Measurements from ENCODE around the gene GRHL3. TPM values are rescaled to one million over a fixed set of nuclear protein-coding genes. Genes with fewer than 3 reads are reported as not detected.

The GRHL3 gene
- total and polyA plus RNA-seq, 7 donors, result 0.23 to 0.63 TPM; not detected in 5

DNA sequence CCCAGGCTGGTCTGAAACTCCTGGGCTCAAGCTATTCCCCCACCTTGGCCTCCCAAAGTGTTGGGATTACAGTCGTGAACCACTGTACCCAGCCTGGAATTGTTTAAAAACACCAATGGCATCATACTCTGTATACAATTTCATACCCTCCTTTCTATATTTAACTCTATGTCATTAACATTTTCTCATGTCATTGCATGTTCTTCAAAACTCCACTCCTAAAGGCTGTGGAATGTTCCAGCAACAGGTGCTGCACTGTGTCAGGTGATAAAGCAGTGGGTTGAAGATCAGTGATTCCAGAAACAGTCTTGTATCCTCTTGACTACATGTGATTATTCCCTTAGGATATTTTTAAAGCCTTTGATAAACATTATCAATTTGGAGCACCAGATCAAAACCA is 36.7 kb upstream of the GRHL3 start:
- Histone ChIP-seq H3K9me3 (no peaks in the 10 kb centered on the region), H3K4me3 (no peak overlapping the region), H3K27me3 (peaks cover 0 to 3% (median 0%) of the 10 kb centered on the region in 3 donors), H3K4me1 (no peaks in the 10 kb centered on the region), H3K36me3 (no peaks in the 10 kb centered on the region), H3K27ac (no peak overlapping the region)
- intact Hi-C loops (cut with DNase I), result no loop called here
- no peak for DNase-seq
- 88 to 92% methylated on average over 1 of the region's 1 CpG for WGBS, 2 donors
- no peak for TF ChIP-seq POLR2A (IDR thresholded peaks at IDR 0.05)
- TF ChIP-seq POLR2AphosphoS5 (IDR thresholded peaks at IDR 0.05), result no peak
- TF ChIP-seq, protein P1, sequence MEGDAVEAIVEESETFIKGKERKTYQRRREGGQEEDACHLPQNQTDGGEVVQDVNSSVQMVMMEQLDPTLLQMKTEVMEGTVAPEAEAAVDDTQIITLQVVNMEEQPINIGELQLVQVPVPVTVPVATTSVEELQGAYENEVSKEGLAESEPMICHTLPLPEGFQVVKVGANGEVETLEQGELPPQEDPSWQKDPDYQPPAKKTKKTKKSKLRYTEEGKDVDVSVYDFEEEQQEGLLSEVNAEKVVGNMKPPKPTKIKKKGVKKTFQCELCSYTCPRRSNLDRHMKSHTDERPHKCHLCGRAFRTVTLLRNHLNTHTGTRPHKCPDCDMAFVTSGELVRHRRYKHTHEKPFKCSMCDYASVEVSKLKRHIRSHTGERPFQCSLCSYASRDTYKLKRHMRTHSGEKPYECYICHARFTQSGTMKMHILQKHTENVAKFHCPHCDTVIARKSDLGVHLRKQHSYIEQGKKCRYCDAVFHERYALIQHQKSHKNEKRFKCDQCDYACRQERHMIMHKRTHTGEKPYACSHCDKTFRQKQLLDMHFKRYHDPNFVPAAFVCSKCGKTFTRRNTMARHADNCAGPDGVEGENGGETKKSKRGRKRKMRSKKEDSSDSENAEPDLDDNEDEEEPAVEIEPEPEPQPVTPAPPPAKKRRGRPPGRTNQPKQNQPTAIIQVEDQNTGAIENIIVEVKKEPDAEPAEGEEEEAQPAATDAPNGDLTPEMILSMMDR (IDR thresholded peaks at IDR 0.05), result no peak
- TF ChIP-seq EP300 (IDR thresholded peaks at IDR 0.05), result no peak

GRCh38 chr1:24283326-24284155 is 35.6 kb upstream of the GRHL3 start:
- Histone ChIP-seq H3K4me3 (no peak overlapping the region), H3K27me3 (peaks cover 0 to 3% (median 0%) of the 10 kb centered on the region in 3 donors), H3K36me3 (no peaks in the 10 kb centered on the region), H3K9me3 (no peaks in the 10 kb centered on the region), H3K27ac (no peak overlapping the region), H3K4me1 (no peaks in the 10 kb centered on the region)
- WGBS, 2 donors, result 24 to 60% methylated on average over 10 of the region's 10 CpGs
- intact Hi-C loops (cut with DNase I), result no loop called here
- no peak for TF ChIP-seq EP300 (IDR thresholded peaks at IDR 0.05)
- no peak for TF ChIP-seq POLR2A (IDR thresholded peaks at IDR 0.05)
- TF ChIP-seq POLR2AphosphoS5 (IDR thresholded peaks at IDR 0.05), result no peak
- TF ChIP-seq, protein P1 (IDR thresholded peaks at IDR 0.05), result no peak
- DNase-seq, result no peak

DNA sequence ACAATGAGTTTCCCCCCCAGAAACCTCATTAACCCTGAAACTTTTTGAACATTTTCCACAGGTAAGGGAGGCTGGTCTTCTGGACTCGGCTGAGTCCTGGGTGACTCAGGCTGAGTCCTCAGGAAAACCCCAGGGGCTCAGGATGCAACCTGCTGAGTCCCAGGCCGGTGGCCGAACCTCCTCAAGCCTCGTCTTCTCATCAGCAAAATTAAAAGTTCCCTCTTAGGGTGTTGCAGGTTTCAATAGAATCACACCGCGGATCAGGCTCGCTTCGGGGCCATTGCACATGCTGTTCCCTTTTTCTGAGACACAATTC is 35.0 kb upstream of the GRHL3 start:
- no peaks in the 10 kb centered on the region for H3K9me3 ChIP-seq
- H3K36me3 ChIP-seq, result no peaks in the 10 kb centered on the region
- H3K4me3 ChIP-seq, result no peak overlapping the region
- DNase-seq, result no peak
- TF ChIP-seq, protein P1 (IDR thresholded peaks at IDR 0.05), result no peak
- TF ChIP-seq EP300 (IDR thresholded peaks at IDR 0.05) (no peak), POLR2A (IDR thresholded peaks at IDR 0.05) (no peak), POLR2AphosphoS5 (IDR thresholded peaks at IDR 0.05) (no peak)
- H3K27ac ChIP-seq, result no peak overlapping the region
- 80 to 90% methylated on average over 8 of the region's 8 CpGs for WGBS, 2 donors
- intact Hi-C loops (cut with DNase I), result no loop called here
- peaks cover 0 to 3% (median 0%) of the 10 kb centered on the region in 3 donors for H3K27me3 ChIP-seq
- H3K4me1 ChIP-seq, result no peaks in the 10 kb centered on the region

GRCh38 chr1:24285231-24285630 is 33.9 kb upstream of the GRHL3 start:
- no peak overlapping the region for H3K4me3 ChIP-seq
- no peak for TF ChIP-seq EP300 (IDR thresholded peaks at IDR 0.05)
- no peak for TF ChIP-seq POLR2A (IDR thresholded peaks at IDR 0.05)
- no peak for TF ChIP-seq POLR2AphosphoS5 (IDR thresholded peaks at IDR 0.05)
- TF ChIP-seq, protein P1 (IDR thresholded peaks at IDR 0.05), result no peak
- H3K36me3 ChIP-seq, result no peaks in the 10 kb centered on the region
- peaks cover 0 to 9% (median 4%) of the 10 kb centered on the region in 4 donors for H3K4me1 ChIP-seq
- WGBS, 2 donors, result 94% methylated on average over 13 of the region's 13 CpGs
- DNase-seq, result no peak
- H3K9me3 ChIP-seq, result no peaks in the 10 kb centered on the region
- H3K27ac ChIP-seq, result no peak overlapping the region
- peaks cover 0 to 3% (median 0%) of the 10 kb centered on the region in 3 donors for H3K27me3 ChIP-seq
- intact Hi-C loops (cut with DNase I), result no loop called here
